GM23338 (cell line): Measurements from ENCODE around the gene KANK4. TPM values are rescaled to one million over a fixed set of nuclear protein-coding genes. Genes with fewer than 3 reads are reported as not detected.

Experiments used
- CREB1 ChIP-seq: fragments of 250-450 bp; sonication (Bioruptor Pico); IDR thresholded peaks from 2 replicates; pipeline ENCODE4 v1.5.0; 2020; ENCODE audit warnings: low read depth, mild to moderate bottlenecking, moderate library complexity
- EZH2 ChIP-seq: fragments of 200-600 bp; sonication (generic); IDR thresholded peaks from one replicate; pipeline ENCODE4 v1.8.0; 2017; ENCODE audit warnings: antibody characterized with exemption, mild to moderate bottlenecking, low read depth; ENCODE audit not compliant: unreplicated experiment
- EZH2phosphoT487 ChIP-seq: fragments of 200-600 bp; sonication (generic); IDR thresholded peaks from one replicate; pipeline ENCODE4 v1.8.1; 2018; ENCODE audit warnings: antibody characterized with exemption; ENCODE audit not compliant: unreplicated experiment
- JUNB ChIP-seq: IDR thresholded peaks from one replicate; pipeline ENCODE4 v1.6.1; 2016; ENCODE audit warnings: antibody characterized with exemption; ENCODE audit not compliant: unreplicated experiment
- NANOG ChIP-seq: IDR thresholded peaks from 2 replicates; pipeline ENCODE4 v1.6.1; 2016; ENCODE audit warnings: antibody characterized with exemption, borderline replicate concordance
- POLR2AphosphoS5 ChIP-seq: IDR thresholded peaks from 2 replicates; pipeline ENCODE4 v1.6.1; 2016; ENCODE audit warnings: antibody characterized with exemption, low read depth
- STAT1 ChIP-seq: IDR thresholded peaks from one replicate; pipeline ENCODE4 v1.6.1; 2016; ENCODE audit warnings: antibody characterized with exemption; ENCODE audit not compliant: unreplicated experiment
- polyA plus RNA-seq: library from polyadenylated mRNA; unstranded; fragments of >200 nt; fragmentation: Nextera tagmentation; extraction: Ambion mirVana; gene quantifications from 2 replicates; pipeline ENCODE4 v1.2.1, GENCODE V29; 2016
- total RNA-seq: library from RNA; depleted of rRNA; stranded (reverse); fragments of >200 nt; shearing (Covaris generic); gene quantifications from 2 replicates; pipeline ENCODE4 v1.2.3, GENCODE V29; 2014
- TF ChIP-seq, protein P1 (sequence below): fragments of 250-450 bp; sonication (Bioruptor Pico); IDR thresholded peaks from 2 replicates; pipeline ENCODE4 v1.5.0; 2020; ENCODE audit warnings: mild to moderate bottlenecking, moderate library complexity
- TF ChIP-seq, protein P2 (sequence below), 2 experiments: fragments of 200-600 bp in 1 of 2; sonication (generic) in 1 of 2; conservative IDR thresholded peaks; 2 replicates each; pipeline versions ENCODE4 v1.5.1 to v1.6.1; 2016 to 2017; ENCODE audit warnings: antibody characterized with exemption in 2 of 2, low read depth in 2 of 2, mild to moderate bottlenecking in 2 of 2, moderate library complexity in 1 of 2
- TF ChIP-seq, protein P3 (sequence below): IDR thresholded peaks from one replicate; pipeline ENCODE4 v1.6.1; 2018; ENCODE audit warnings: antibody characterized with exemption; ENCODE audit not compliant: unreplicated experiment
- TF ChIP-seq, protein P4 (sequence below): IDR thresholded peaks from 2 replicates; pipeline ENCODE4 v1.6.1; 2016; ENCODE audit warnings: antibody characterized with exemption

Gene KANK4
- total and polyA plus RNA-seq, 2 experiments from 2014 or later = 0.31 to 0.42 TPM

DNA sequence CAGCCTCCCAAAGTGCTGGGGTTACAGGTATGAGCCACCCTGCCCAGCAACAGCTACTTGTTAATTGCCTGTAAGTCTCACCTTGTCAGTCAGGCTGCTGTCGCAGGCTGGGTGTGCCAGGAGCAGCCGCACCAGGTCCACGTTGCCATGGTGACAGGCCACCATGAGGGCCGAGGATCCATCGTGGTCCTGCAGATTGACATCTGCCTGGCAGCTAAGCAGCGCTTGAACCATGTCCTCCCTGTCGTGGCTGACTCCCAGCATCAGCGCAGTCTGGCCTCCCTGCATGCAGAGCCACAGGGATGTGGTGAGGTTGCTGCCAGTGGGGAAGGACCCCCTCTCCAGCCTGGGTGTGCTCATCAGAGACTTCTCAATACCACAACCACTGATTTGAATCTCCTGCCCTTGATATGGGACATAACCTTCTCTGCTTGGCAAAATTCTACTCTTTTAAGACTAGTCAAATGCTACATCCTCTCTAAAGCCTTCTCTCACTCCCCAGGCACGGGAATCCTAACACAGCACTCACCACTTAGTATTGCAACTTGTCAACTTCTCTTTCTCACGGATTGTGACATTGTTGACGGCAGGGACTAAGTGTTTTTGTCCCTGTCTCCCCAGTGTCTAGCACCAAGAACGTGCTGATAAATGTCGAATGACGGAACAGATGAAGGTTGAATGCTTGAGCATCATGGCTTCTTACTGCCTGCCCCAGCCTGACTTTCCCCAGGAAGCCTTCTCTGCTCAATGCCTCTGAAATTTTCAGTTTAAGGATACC lies 71.7 kb downstream of the KANK4 start (continued):
- TF ChIP-seq, protein P1, sequence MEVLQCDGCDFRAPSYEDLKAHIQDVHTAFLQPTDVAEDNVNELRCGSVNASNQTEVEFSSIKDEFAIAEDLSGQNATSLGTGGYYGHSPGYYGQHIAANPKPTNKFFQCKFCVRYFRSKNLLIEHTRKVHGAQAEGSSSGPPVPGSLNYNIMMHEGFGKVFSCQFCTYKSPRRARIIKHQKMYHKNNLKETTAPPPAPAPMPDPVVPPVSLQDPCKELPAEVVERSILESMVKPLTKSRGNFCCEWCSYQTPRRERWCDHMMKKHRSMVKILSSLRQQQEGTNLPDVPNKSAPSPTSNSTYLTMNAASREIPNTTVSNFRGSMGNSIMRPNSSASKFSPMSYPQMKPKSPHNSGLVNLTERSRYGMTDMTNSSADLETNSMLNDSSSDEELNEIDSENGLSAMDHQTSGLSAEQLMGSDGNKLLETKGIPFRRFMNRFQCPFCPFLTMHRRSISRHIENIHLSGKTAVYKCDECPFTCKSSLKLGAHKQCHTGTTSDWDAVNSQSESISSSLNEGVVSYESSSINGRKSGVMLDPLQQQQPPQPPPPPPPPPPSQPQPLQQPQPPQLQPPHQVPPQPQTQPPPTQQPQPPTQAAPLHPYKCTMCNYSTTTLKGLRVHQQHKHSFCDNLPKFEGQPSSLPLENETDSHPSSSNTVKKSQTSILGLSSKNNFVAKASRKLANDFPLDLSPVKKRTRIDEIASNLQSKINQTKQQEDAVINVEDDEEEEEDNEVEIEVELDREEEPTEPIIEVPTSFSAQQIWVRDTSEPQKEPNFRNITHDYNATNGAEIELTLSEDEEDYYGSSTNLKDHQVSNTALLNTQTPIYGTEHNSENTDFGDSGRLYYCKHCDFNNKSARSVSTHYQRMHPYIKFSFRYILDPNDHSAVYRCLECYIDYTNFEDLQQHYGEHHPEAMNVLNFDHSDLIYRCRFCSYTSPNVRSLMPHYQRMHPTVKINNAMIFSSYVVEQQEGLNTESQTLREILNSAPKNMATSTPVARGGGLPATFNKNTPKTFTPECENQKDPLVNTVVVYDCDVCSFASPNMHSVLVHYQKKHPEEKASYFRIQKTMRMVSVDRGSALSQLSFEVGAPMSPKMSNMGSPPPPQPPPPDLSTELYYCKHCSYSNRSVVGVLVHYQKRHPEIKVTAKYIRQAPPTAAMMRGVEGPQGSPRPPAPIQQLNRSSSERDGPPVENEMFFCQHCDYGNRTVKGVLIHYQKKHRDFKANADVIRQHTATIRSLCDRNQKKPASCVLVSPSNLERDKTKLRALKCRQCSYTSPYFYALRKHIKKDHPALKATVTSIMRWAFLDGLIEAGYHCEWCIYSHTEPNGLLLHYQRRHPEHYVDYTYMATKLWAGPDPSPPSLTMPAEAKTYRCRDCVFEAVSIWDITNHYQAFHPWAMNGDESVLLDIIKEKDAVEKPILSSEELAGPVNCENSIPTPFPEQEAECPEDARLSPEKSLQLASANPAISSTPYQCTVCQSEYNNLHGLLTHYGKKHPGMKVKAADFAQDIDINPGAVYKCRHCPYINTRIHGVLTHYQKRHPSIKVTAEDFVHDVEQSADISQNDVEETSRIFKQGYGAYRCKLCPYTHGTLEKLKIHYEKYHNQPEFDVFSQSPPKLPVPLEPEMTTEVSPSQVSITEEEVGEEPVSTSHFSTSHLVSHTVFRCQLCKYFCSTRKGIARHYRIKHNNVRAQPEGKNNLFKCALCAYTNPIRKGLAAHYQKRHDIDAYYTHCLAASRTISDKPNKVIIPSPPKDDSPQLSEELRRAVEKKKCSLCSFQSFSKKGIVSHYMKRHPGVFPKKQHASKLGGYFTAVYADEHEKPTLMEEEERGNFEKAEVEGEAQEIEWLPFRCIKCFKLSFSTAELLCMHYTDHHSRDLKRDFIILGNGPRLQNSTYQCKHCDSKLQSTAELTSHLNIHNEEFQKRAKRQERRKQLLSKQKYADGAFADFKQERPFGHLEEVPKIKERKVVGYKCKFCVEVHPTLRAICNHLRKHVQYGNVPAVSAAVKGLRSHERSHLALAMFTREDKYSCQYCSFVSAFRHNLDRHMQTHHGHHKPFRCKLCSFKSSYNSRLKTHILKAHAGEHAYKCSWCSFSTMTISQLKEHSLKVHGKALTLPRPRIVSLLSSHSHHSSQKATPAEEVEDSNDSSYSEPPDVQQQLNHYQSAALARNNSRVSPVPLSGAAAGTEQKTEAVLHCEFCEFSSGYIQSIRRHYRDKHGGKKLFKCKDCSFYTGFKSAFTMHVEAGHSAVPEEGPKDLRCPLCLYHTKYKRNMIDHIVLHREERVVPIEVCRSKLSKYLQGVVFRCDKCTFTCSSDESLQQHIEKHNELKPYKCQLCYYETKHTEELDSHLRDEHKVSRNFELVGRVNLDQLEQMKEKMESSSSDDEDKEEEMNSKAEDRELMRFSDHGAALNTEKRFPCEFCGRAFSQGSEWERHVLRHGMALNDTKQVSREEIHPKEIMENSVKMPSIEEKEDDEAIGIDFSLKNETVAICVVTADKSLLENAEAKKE (CRISPR knock-in tag) = no peak
- TF ChIP-seq NANOG = no peak
- TF ChIP-seq, protein P2, sequence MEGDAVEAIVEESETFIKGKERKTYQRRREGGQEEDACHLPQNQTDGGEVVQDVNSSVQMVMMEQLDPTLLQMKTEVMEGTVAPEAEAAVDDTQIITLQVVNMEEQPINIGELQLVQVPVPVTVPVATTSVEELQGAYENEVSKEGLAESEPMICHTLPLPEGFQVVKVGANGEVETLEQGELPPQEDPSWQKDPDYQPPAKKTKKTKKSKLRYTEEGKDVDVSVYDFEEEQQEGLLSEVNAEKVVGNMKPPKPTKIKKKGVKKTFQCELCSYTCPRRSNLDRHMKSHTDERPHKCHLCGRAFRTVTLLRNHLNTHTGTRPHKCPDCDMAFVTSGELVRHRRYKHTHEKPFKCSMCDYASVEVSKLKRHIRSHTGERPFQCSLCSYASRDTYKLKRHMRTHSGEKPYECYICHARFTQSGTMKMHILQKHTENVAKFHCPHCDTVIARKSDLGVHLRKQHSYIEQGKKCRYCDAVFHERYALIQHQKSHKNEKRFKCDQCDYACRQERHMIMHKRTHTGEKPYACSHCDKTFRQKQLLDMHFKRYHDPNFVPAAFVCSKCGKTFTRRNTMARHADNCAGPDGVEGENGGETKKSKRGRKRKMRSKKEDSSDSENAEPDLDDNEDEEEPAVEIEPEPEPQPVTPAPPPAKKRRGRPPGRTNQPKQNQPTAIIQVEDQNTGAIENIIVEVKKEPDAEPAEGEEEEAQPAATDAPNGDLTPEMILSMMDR (conservative IDR thresholded peaks at IDR 0.05; ENCODE audit: low read depth in 2 of 2) = no peak
- TF ChIP-seq, protein P3, sequence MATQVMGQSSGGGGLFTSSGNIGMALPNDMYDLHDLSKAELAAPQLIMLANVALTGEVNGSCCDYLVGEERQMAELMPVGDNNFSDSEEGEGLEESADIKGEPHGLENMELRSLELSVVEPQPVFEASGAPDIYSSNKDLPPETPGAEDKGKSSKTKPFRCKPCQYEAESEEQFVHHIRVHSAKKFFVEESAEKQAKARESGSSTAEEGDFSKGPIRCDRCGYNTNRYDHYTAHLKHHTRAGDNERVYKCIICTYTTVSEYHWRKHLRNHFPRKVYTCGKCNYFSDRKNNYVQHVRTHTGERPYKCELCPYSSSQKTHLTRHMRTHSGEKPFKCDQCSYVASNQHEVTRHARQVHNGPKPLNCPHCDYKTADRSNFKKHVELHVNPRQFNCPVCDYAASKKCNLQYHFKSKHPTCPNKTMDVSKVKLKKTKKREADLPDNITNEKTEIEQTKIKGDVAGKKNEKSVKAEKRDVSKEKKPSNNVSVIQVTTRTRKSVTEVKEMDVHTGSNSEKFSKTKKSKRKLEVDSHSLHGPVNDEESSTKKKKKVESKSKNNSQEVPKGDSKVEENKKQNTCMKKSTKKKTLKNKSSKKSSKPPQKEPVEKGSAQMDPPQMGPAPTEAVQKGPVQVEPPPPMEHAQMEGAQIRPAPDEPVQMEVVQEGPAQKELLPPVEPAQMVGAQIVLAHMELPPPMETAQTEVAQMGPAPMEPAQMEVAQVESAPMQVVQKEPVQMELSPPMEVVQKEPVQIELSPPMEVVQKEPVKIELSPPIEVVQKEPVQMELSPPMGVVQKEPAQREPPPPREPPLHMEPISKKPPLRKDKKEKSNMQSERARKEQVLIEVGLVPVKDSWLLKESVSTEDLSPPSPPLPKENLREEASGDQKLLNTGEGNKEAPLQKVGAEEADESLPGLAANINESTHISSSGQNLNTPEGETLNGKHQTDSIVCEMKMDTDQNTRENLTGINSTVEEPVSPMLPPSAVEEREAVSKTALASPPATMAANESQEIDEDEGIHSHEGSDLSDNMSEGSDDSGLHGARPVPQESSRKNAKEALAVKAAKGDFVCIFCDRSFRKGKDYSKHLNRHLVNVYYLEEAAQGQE = no peak
- TF ChIP-seq CREB1 (CRISPR knock-in tag) = no peak
- TF ChIP-seq, protein P4, sequence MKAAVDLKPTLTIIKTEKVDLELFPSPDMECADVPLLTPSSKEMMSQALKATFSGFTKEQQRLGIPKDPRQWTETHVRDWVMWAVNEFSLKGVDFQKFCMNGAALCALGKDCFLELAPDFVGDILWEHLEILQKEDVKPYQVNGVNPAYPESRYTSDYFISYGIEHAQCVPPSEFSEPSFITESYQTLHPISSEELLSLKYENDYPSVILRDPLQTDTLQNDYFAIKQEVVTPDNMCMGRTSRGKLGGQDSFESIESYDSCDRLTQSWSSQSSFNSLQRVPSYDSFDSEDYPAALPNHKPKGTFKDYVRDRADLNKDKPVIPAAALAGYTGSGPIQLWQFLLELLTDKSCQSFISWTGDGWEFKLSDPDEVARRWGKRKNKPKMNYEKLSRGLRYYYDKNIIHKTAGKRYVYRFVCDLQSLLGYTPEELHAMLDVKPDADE = no peak
- no peak for TF ChIP-seq EZH2
- TF ChIP-seq POLR2AphosphoS5 = no peak
- no peak for TF ChIP-seq EZH2phosphoT487
- TF ChIP-seq JUNB = no peak
- TF ChIP-seq STAT1 = no peak
